GM12878 (cell line): ENCODE data around the gene SUSD6.

Experiments used
- CHD4 ChIP-seq: fragments of 200-600 bp; sonication (generic); IDR thresholded peaks from 2 replicates; pipeline ENCODE4 v1.6.1; 2016; ENCODE audit warnings: mild to moderate bottlenecking
- CTCF ChIP-seq, 3 experiments: IDR thresholded peaks in 2 of 3; conservative IDR thresholded peaks in 1 of 3; 2 replicates each; pipeline ENCODE4 v1.5.1; 2011; ENCODE audit warnings: low read depth in 3 of 3, low read length in 3 of 3, mild to moderate bottlenecking in 3 of 3, control low read depth in 2 of 3, moderate library complexity in 2 of 3, inconsistent platforms in 1 of 3, mixed read lengths in 1 of 3; ENCODE audit not compliant: control insufficient read depth in 2 of 3, insufficient read depth in 1 of 3; ENCODE audit errors: extremely low read depth in 1 of 3
- EP300 ChIP-seq, 2 experiments: fragments of 150-350 bp in 1 of 2; IDR thresholded peaks; 2 replicates each; pipeline ENCODE4 v1.6.1; 2011 to 2012; ENCODE audit warnings: low read depth in 2 of 2, low read length in 2 of 2, borderline replicate concordance in 1 of 2, improper control_type of control experiment in 1 of 2, inconsistent platforms in 1 of 2; ENCODE audit not compliant: control insufficient read depth in 1 of 2
- HDAC2 ChIP-seq: fragments of 200-600 bp; sonication (generic); IDR thresholded peaks from 2 replicates; pipeline ENCODE4 v1.6.1; 2017
- KAT2A ChIP-seq: conservative IDR thresholded peaks from 2 replicates; pipeline ENCODE4 v1.6.1; 2011; ENCODE audit warnings: low read depth, low read length; ENCODE audit not compliant: control insufficient read depth
- PAX8 ChIP-seq: fragments of 450-650 bp; IDR thresholded peaks from 2 replicates; pipeline ENCODE4 v1.6.1; 2017; ENCODE audit warnings: mild to moderate bottlenecking, moderate library complexity
- POLR2A ChIP-seq: IDR thresholded peaks from 2 replicates; pipeline ENCODE4 v1.6.1; 2011; ENCODE audit warnings: low read depth, mild to moderate bottlenecking, low read length
- POLR2AphosphoS5 ChIP-seq: IDR thresholded peaks from 2 replicates; pipeline ENCODE4 v1.6.1; 2011; ENCODE audit warnings: mild to moderate bottlenecking, low read length, inconsistent platforms
- SIN3A ChIP-seq: IDR thresholded peaks from 2 replicates; pipeline ENCODE4 v1.6.1; 2012; ENCODE audit warnings: low read depth, low read length, improper control_type of control experiment
- SMAD1 ChIP-seq: fragments of 450-650 bp; IDR thresholded peaks from 2 replicates; pipeline ENCODE4 v1.6.1; 2018; ENCODE audit warnings: mild to moderate bottlenecking, low read depth; ENCODE audit not compliant: partially characterized antibody
- SMC3 ChIP-seq: IDR thresholded peaks from 2 replicates; pipeline ENCODE4 v1.6.1; 2011; ENCODE audit warnings: low read length, improper control_type of control experiment, borderline replicate concordance
- ZBTB33 ChIP-seq: fragments of 450-650 bp; IDR thresholded peaks from 2 replicates; pipeline ENCODE4 v1.6.1; 2017; ENCODE audit warnings: mild to moderate bottlenecking

- no peak for TF ChIP-seq PAX8
- no peak for TF ChIP-seq CTCF (IDR thresholded peaks at IDR 0.05 in 2 of 3, conservative IDR thresholded peaks at IDR 0.05 in 1 of 3; ENCODE audit: control insufficient read depth in 2 of 3, extremely low read depth in 1 of 3, insufficient read depth in 1 of 3, low read depth in 3 of 3, low read length in 3 of 3)
- TF ChIP-seq EP300 (IDR thresholded peaks at IDR 0.05; ENCODE audit: borderline replicate concordance in 1 of 2, control insufficient read depth in 1 of 2, low read depth in 2 of 2, low read length in 2 of 2): no peak
- no peak for TF ChIP-seq CHD4
- TF ChIP-seq POLR2A: no peak
- TF ChIP-seq KAT2A: no peak
- TF ChIP-seq HDAC2: no peak
- TF ChIP-seq ZBTB33: no peak
- TF ChIP-seq SMAD1: no peak
- no peak for TF ChIP-seq SMC3
- TF ChIP-seq POLR2AphosphoS5: no peak
- no peak for TF ChIP-seq SIN3A
These were observed 31.9 kb upstream of the SUSD6 start for GRCh38 chr14:69579476-69579875.
